IPS-NIHi7 (cell line): ENCODE results near the gene ZBTB39.
"Not testable (repeated sequence)": the region's sequence is repeated elsewhere in the genome, so short reads cannot be mapped to it uniquely, and the experiment has no call there.

Source experiments
- DNase-seq: peaks from one replicate; pipeline ENCODE4 v3.0.0; 2012; ENCODE audit warnings: mixed read lengths; ENCODE audit errors: extremely low spot score

The ZBTB39 gene, protein sequence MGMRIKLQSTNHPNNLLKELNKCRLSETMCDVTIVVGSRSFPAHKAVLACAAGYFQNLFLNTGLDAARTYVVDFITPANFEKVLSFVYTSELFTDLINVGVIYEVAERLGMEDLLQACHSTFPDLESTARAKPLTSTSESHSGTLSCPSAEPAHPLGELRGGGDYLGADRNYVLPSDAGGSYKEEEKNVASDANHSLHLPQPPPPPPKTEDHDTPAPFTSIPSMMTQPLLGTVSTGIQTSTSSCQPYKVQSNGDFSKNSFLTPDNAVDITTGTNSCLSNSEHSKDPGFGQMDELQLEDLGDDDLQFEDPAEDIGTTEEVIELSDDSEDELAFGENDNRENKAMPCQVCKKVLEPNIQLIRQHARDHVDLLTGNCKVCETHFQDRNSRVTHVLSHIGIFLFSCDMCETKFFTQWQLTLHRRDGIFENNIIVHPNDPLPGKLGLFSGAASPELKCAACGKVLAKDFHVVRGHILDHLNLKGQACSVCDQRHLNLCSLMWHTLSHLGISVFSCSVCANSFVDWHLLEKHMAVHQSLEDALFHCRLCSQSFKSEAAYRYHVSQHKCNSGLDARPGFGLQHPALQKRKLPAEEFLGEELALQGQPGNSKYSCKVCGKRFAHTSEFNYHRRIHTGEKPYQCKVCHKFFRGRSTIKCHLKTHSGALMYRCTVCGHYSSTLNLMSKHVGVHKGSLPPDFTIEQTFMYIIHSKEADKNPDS

DNA sequence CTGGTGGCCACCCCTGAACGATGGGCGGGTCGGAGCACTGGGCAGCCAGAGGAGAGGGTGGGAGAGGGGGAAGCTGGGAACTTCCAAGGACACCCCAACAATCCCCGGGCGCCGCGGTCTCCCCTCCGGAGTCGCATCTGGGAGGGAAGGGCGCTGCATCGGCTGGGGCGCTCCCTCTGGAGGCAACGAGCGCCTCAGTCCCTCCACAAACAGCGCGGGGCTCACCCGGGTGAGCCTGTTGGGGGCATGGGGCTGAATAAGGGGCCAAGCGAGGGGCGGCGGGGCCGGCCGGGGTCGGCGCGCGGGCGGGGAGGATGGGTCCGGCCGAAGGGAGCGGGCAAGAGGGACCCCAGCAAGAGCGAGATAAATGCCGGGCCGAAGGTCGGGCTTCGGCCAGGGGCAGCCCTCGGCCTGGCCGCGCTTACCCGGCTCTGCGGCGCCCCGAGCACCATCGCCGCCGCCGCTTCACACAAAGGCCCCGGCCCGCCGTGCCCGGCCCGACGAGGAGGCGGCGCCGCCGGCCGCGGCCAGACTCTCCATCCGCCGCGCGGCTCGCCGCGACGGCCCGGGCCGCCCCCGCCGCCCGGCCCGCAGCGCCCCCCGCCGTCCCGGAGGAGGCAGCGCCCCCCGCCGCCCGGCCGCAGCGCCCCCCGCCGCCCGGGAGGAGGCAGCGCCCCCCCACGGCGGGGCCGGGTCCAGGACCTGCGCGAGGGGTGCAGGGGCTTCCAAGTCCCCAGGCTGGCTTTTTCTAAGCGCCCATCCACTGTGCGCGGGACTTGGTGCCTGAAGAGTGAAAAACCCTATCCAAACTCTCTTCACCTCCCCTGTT is at the start of gene ZBTB39:
ZBTB39 (minus strand) TSS at position 567 of the 829 bp plus-strand sequence. CDS start 1,629 bp downstream, outside the sequence.
- peak; percentile 95 for DNase-seq

DNA sequence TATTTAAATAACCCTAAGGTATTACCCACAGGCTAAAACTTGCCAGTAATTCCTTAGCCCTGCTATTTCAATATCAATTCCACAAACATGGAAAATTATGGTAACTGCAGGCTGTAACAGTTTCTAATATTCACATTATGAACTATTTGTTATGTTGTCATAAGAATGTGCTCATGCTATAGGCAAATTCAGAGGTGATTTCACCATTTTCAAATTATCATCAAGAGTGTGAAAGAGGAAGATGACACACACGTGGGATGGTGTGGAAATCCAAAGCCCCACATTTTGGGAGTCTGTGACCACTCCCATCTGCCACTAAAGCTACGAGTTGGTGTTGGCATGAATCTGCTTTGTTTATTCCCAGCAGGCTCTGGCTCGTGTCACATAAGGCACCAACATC is 49.5 kb upstream of the ZBTB39 start:
- no peak for DNase-seq

DNA sequence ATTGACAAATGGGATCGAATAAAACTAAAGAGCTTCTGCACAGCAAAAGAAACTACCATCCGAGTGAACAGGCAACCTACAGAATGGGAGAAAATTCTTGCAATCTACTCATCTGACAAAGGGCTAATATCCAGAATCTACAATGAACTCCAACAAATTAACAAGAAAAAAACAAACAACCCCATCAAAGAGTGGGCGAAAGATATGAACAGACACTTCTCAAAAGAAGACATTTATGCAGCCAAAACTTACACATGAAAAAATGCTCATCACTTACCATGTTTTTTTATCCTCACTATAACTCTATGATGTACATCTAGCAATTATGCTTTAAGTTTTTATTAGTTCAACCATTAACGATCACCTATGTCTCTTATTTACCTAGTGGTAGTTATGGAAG is 47.6 kb upstream of the ZBTB39 start:
- DNase-seq = not testable (repeated sequence)

DNA sequence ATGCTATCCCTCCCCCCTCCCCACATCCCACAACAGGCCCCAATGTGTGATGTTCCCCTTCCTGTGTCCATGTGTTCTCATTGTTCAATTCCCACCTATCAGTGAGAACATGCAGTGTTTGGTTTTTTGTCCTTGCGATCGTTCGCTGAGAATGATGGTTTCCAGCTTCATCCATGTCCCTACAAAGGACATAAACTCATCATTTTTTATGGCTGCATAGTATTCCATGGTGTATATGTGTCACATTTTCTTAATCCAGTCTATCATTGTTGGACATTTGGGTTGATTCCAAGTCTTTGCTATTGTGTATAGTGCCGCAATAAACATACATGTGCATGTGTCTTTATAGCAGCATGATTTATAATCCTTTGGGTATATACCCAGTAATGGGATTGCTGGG is 46.8 kb upstream of the ZBTB39 start:
- not testable (repeated sequence) for DNase-seq

DNA sequence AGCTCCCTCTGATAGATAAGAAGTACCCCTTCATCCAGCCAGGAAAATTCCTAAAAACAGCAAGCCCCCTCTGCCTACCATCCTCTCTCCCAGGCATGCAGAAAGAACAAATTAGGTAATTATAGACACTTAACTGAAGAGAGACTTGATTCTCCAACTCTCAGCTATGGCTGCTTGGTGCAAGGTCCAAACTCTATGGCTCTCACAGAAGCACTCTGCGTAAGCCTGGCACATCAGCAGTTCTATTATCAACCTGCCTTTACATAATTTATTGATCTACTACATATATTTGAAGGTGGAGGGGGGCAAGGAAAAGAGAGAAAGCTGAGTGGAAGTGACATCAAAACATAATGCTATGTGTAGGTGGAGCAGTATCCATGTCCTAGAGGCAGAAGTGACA is 44.7 kb upstream of the ZBTB39 start:
- DNase-seq = no peak

DNA sequence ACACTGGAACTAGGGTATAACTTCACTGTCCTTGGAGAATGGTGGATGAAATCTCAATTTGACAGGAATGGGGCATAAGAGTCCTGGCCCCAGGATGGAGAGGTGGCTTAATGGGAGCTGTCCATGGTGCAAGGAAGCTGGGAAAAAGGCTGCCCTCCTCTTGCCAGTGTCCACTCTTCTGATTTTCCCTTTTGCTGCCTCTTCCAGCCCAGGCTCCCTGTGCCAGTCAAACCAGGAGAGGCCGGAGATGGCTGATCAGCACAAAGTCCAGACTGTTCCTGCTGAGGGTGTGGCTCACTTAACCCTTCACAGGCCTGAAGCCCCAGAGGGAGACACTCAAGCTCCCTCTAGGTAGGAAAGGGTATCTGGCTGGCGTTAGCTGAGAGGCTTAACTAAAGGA is 43.5 kb upstream of the ZBTB39 start, which contains the start of gene MYO1A:
MYO1A (minus strand) TSS at position 240 of the 400 bp plus-strand sequence. CDS start 1,806 bp downstream, outside the sequence.
- DNase-seq = peak; percentile 72

DNA sequence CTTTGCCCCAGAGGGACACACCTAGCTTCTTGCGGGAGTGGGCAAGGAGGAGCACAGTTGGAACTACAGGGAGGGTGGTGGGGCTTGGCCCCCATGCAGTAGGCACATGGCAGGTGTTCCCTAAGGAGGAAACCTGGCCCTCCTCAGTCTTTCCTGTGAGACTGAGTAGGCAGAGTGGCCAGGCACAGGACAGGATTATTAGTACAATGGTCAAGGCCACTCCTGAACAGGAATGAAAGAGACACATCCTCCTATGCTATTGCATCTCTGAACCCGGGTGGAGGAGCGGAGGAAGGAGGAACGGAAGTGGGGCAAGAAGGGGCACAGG is 42.7 kb upstream of the ZBTB39 start:
- DNase-seq = no peak

DNA sequence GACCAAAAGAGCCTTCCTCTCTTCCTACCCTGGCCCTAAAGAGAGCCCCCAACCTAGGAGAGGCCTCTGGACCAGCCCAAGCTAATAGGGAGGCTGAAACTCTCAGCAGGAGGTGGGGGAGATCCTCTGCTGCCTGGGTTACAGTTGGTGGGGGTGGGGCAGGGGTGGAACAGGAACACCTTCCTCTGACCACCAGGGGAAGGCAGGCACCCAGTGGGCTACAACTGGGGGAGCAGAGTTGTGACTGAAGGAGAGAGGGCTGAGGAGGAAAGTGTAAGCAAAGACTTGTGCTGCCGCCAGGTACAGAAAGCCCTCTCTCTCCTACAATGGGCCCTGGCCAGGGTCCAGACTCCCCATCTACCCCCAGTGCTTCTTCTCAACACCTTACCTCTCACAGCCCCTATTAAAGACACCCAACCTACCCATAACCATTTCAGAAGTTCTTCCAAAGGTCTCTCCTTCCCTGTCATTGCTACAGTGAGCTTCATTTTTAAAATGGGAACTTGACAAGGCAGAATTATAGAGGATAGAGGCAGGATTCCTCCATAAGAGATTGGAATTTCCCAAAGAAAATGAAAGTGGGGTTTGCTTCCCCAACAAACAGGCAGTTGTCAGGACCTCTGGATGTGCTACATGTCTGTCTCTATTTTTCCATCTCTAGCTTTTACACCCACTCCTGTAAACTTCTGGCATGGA is 42.2 kb upstream of the ZBTB39 start:
- DNase-seq = no peak

DNA sequence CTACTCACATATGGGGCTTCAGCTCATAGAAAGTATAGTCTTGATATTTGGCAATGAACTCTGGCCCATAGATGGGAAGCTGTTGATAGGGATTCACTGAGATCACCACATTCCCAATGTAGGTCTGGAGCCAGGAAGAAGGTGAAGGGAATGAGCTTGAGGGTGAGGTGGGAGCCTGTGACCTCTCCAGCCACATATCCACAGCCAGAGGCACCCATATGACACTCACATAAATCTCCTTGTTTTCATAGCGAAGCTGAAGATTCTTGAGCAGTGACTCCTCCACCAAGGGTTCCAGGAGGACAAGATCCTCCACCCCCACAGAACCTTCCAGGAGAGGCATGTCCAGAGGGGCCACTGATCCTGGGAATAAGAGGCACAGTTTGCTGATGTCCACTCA is 41.6 kb upstream of the ZBTB39 start:
- no peak for DNase-seq

DNA sequence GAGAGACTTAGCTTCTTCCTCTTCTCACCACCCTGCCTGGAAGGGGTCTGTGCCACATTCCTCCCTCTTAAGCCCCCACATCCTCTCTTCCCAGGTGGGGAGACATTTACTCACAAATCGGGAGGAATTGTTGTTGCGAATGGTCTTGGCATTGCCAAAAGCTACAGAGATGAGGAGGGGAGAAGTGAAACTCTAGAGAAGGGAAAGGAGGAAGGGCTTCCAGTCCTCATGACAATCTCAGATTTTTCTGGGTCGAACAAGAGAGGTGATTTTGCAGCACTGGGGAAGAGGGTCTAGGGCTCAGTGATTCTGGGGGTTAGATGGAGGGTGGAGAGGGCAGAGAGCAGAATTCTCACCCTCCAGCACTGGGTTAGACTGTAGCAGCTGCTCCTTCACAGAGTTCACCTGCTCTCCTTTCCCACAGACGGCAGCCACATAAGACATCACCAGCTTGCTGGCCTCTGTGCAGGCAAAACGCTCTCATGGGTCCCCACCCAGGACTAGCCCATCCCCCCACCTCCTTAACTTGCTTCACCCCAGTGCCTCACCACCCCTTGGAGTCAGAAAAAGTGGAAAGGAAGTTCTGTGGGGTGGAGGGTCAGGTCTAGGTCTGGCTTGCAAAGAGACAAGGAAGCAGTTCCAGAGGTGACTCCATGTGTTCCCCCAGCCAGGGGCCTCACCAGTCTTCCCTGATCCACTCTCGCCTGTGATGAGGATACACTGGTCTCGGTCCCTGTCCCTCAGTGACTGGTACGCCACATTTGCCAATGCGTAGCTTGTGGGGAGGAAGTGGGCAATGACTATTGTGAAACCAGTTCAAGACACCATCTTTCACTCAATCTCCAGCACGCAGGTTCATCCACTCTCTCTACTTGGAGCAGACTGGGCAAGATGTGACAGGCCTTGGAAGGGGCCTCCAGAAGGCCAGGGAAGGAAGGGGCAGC is 40.9 kb upstream of the ZBTB39 start:
- DNase-seq = no peak

DNA sequence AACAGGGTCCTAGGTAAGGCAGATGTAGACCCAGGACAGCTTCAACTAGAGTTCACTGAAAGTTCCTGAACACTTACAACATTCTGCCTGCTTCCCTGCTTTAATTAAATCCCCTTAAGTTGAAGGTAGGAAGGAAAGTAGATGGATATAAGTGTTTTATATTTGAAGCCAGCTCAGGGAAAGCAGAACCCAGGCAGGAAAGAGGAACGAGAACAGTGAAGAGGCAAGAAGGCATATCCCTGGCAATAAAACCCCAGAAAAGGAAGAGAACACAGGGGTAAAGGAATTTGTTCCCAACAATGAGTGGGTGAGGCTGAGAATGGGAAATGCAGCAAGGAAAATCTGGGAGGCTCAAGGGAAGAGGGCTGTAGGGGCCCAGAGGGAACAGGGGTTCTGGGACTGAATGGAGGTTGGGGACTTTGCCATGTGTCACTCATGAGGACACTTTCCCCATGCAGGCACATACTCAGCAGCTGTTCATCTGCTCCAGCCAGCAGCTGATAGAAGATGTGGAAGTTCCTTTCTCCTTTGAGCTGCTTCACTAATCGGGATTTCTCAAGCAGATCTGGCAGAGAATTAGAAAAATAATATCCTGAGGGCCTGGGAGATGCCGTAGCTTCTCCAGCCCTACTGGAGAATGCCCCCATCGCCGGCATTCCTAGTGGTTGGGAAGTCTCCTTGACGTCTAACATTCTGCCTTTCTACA is 39.9 kb upstream of the ZBTB39 start:
- DNase-seq = no peak

DNA sequence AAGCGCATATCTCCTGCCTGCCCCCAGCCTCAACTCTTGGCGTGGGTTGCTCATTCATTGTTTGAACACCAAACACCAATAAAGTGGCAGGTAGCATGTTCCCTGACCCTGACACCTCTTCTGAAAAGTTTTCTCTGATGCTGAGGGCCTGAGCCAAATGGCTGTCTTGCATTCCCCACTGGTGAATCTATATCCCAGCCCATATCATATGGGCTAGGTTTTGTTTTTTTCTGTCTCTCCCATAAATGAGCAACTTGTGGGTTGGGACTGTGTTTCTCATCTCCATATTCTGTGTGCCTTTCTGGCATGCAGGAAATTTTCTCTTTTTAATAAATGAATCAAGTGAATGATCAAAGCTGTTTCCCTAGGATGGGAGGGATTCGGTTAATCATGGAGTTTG is 38.5 kb upstream of the ZBTB39 start:
- DNase-seq = no peak

DNA sequence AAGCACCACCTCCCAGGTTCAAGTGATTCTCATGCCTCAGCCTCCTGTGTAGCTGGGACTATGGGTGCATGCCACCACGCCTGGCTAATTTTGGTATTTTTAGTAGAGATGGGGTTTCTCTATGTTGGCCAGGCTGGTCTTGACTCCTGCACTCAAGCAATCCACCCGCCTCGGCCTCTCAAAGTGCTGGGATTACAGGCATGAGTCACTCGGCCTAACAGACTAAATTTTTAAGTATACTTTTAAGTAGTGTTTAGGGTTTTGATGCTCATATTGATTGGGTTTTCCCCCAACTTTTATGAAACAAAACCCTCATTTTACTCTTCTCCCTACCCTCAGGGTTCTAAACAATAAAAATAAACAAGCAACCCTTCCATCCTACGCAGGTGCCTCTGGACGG is 38.1 kb upstream of the ZBTB39 start:
- DNase-seq = no peak

DNA sequence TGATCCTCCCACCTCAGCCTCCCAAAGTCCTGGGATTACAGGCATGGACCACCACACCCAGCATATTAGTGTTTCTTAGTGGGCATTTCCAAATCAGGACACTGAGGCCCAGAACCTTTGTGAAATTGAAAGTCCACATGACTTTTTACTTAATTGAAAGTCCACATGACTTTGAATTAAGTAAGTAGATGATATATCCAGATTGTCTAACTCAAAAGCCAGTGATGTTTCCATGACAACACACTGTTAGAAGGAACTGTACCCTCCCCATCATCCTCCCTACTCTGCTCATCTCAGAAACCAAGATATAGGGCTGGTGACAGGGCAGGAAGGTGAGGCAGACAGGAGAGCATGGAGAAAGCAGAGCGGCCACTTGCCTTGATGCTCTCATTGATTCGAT is 36.3 kb upstream of the ZBTB39 start:
- no peak for DNase-seq

DNA sequence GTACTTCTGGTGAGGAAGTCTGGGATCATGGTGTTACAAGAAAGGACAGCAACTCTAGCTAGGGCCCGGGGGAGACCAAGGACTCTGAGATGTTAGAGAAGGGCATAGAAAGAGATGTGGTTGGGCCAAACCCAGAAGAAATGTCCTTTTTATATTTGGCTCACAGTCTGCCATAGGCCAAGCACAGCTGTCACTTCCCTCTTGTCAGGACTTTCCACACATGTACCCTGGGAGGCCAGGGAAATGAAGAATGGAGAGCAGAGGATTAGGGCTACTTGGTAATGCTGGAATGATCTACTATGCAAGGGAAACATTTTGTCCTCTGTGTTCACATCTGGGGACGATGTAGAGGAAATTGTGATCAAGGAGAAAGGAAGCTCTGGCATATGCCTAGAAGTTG is 34.4 kb upstream of the ZBTB39 start:
- no peak for DNase-seq

DNA sequence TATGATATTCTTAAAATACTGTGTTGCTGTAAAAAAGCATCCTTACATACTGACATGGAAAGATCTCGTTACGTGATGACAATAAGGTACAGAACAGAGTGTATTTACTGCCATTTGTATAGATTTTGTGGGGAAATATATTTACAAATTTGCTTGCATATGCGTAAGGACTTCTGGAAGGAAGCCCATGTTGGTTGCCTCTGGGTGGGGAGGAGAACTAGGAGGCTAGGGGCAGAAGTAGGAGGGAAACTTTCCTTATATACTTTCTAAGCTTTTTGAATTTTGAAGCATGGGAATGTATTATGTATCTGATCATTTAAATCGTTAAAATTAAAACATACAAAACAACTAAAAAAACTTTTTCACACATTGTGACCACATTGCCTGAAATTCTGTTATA is 33.9 kb upstream of the ZBTB39 start:
- DNase-seq = no peak

DNA sequence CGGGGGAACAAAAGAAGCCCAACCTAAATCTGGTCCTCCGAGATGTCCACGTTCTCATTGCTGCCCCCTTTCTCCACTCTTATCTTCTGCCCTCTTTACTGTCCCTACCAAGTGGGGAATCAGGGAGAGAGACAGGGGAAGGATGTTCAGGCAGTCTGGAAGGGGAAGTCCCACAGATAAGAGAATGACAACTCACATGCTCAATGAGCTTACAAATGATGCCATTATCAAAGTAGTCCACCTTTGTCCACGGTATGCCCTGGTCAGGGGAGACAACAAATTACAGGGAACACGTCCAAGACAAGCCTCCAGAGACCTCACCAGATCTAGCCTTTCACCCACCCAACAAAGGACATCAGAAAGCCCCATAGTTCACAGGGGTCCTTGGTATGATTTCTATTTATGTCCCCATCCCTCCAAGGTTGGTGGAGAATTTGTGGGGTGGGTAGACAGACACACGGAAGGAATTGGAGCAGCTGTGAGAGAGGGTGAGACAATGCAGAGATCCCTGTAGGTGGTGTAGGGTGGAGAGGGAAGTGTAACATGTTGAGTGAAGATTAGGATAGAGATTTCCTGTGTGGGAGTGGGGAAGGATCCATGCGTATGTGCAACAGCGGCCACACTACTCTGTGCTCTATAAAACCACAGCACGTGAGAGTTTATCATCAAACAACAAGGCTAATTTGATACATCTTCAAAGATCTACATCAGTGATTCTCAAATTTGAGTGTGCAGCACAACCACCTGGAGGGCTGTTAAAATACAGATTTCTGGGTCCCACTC is 32.9 kb upstream of the ZBTB39 start:
- no peak for DNase-seq

DNA sequence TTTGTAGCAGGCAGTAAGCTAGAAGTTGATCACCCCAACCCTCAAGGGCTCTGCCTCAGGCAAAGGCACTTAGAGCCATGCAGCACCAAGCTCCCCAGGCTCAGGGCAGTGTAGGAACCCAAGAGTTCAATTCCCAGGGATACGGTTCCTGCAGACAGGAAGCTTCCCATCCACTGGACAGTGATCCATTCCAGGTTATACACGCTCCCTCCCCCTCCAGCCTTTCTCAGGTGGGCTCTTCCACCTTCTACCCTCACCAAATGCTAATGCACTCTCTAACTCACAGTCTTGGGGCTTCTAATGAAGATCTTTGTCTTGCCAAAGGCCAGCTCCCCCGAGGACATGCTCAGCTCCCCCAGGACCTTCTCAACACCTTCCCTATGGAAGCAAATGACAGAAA is 30.9 kb upstream of the ZBTB39 start:
- no peak for DNase-seq

DNA sequence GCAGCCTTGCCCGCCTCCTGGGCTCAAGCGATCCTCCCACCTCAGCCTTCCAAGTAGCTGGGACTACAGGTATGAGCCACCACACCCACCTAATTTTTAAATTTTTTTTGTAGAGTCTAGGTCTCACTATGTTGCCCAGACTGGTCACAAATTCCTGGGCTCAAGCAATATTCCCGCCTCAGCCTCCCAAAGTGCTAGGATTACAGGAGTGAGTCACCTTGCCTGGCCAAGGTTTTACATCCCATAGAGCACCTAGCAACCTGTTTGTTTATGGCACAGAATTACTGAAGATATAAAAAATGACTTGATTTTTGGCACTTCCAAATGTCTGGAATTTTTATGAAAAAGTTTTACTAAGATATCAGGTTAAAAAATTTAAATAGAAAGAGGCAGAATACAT is 27.1 kb upstream of the ZBTB39 start:
- DNase-seq = no peak
